DND-41 (cell line): ENCODE results near the gene PHACTR3.

Source experiments
- ATAC-seq: fragments of 200-7000 bp; cut with Tn5 transposase; 3 replicates; pipeline ENCODE4 v1.9.1; 2021; ENCODE audit warnings: low read depth; ENCODE audit not compliant: insufficient read depth
- DNase-seq: peaks from one replicate; pipeline ENCODE4 v3.0.0-alpha.2; 2020
- H2AFZ ChIP-seq: 2 replicates; pipeline ENCODE4 v1.6.0; 2012; ENCODE audit warnings: low read depth, low read length
- H3K27ac ChIP-seq: 2 replicates; pipeline ENCODE4 v1.5.1; 2012; ENCODE audit warnings: low read length, inconsistent platforms
- H3K27me3 ChIP-seq: fragments of 200-600 bp; sonication (generic); 2 replicates; pipeline ENCODE4 v1.6.0; 2012; ENCODE audit warnings: low read length, mild to moderate bottlenecking, inconsistent platforms; ENCODE audit not compliant: insufficient read depth, poor library complexity
- H3K36me3 ChIP-seq: 2 replicates; pipeline ENCODE4 v1.5.1; 2012; ENCODE audit warnings: low read length, inconsistent platforms; ENCODE audit not compliant: insufficient read depth
- H3K4me1 ChIP-seq: 2 replicates; pipeline ENCODE4 v1.5.1; 2012; ENCODE audit warnings: mild to moderate bottlenecking, low read length; ENCODE audit not compliant: insufficient read depth
- H3K4me2 ChIP-seq: 2 replicates; pipeline ENCODE4 v1.6.0; 2012; ENCODE audit warnings: mild to moderate bottlenecking, moderate library complexity, low read length, inconsistent platforms; ENCODE audit not compliant: insufficient read depth
- H3K4me3 ChIP-seq, 2 experiments: fragments of 200-600 bp in 1 of 2; shearing (Covaris generic) in 1 of 2; 2 replicates each; pipeline ENCODE4 v1.5.1; 2012 to 2016; ENCODE audit warnings: inconsistent platforms in 2 of 2, low read length in 2 of 2, mild to moderate bottlenecking in 2 of 2, low read depth in 1 of 2, moderate library complexity in 1 of 2
- H3K79me2 ChIP-seq: 2 replicates; pipeline ENCODE4 v1.6.0; 2012; ENCODE audit warnings: low read length, inconsistent platforms; ENCODE audit not compliant: insufficient read depth
- H3K9ac ChIP-seq: 2 replicates; pipeline ENCODE4 v1.6.0; 2012; ENCODE audit warnings: low read depth, mild to moderate bottlenecking, inconsistent platforms, low read length, moderate library complexity
- H3K9me3 ChIP-seq: 2 replicates; pipeline ENCODE4 v1.5.1; 2012; ENCODE audit warnings: low read length, moderate library complexity, mild to moderate bottlenecking, inconsistent platforms; ENCODE audit not compliant: insufficient read depth, severe bottlenecking
- H4K20me1 ChIP-seq: 2 replicates; pipeline ENCODE4 v1.6.0; 2012; ENCODE audit warnings: low read length; ENCODE audit not compliant: insufficient read depth
- EZH2 ChIP-seq: IDR thresholded peaks from 3 replicates; pipeline ENCODE4 v1.6.1; 2012; ENCODE audit warnings: borderline replicate concordance, low read depth, mild to moderate bottlenecking, moderate library complexity, low read length, inconsistent platforms; ENCODE audit not compliant: severe bottlenecking
- TF ChIP-seq, protein P1 (sequence below): IDR thresholded peaks from 2 replicates; pipeline ENCODE4 v1.5.1; 2012; ENCODE audit warnings: borderline replicate concordance, low read length, moderate library complexity, mild to moderate bottlenecking; ENCODE audit not compliant: poor library complexity, severe bottlenecking; ENCODE audit errors: extremely low read depth

PHACTR3 gene

DNA sequence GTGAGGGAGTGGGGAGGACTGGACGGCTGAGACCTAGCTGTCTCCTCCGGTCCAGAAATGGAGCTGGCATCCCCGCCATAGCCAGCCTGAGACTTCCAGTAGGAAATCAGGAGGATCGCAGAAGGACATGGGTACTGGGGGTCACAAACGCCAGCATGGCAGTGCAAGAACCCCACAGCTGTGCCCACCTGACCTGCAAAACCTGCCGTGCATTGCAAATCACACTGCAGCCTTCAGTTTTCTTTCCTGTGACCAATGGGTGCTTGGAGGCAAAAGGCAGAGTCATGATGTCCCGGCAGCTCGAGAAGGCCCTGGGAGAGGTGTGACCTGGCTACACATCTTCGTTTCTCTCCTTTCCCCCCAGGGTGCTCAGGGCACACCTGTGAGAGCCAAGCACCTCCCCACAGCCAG is 23.3 kb upstream of the PHACTR3 start:
- no peak overlapping the region for H3K9ac ChIP-seq
- H3K9me3 ChIP-seq = no peaks in the 10 kb centered on the region
- H3K36me3 ChIP-seq = no peaks in the 10 kb centered on the region
- H4K20me1 ChIP-seq = peaks cover 7% of the 10 kb centered on the region; the same call in 1 of the 2 replicates
- ATAC-seq = no peak
- no peak for DNase-seq
- no peak overlapping the region for H2AFZ ChIP-seq
- no peaks in the 10 kb centered on the region for H3K4me1 ChIP-seq
- H3K79me2 ChIP-seq = no peaks in the 10 kb centered on the region
- TF ChIP-seq, protein P1, sequence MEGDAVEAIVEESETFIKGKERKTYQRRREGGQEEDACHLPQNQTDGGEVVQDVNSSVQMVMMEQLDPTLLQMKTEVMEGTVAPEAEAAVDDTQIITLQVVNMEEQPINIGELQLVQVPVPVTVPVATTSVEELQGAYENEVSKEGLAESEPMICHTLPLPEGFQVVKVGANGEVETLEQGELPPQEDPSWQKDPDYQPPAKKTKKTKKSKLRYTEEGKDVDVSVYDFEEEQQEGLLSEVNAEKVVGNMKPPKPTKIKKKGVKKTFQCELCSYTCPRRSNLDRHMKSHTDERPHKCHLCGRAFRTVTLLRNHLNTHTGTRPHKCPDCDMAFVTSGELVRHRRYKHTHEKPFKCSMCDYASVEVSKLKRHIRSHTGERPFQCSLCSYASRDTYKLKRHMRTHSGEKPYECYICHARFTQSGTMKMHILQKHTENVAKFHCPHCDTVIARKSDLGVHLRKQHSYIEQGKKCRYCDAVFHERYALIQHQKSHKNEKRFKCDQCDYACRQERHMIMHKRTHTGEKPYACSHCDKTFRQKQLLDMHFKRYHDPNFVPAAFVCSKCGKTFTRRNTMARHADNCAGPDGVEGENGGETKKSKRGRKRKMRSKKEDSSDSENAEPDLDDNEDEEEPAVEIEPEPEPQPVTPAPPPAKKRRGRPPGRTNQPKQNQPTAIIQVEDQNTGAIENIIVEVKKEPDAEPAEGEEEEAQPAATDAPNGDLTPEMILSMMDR = no peak
- no peak for TF ChIP-seq EZH2
- no peak overlapping the region for H3K27ac ChIP-seq
- H3K27me3 ChIP-seq = peaks cover 11% of the 10 kb centered on the region
- H3K4me3 ChIP-seq = no peak overlapping the region
- H3K4me2 ChIP-seq = no peak overlapping the region

DNA sequence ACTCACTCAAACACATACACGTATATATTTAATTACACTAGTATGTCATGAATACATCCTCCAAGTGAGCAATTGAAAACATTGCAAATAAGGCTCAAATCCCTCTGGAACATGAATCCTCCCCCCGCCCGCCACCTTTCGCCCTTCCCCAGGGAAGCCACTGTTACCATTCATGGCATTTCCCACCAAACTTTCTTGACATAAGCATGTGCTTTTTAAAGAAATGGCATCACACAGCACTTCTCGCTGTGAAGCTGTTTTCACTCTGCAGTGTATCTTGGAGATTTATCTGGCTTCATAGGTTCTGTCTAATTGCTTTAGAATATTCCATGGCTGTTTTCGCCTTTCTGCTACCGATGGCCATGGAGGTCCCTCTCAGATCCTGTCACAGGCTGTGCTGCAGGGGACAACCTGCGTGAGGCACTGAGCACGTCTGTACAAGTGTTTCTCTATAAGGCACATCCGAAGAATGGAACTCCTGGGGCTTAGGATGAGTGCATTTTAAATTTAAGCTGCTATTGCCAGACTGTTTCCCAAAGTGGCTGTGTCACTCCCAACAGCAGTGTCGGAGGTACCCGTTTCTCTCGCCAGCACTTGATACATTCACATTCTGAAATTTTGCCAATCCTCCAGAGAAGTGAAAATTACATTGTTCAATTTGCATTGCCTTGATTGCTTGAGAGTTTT is 22.2 kb upstream of the PHACTR3 start:
- Histone ChIP-seq H4K20me1 (peaks cover 9% of the 10 kb centered on the region; the same call in 1 of the 2 replicates), H3K4me2 (no peak overlapping the region), H3K27ac (no peak overlapping the region), H3K36me3 (no peaks in the 10 kb centered on the region), H3K9ac (no peak overlapping the region), H3K4me3 (no peak overlapping the region), H3K9me3 (no peaks in the 10 kb centered on the region), H2AFZ (no peak overlapping the region), H3K27me3 (peaks cover 13% of the 10 kb centered on the region), H3K4me1 (no peaks in the 10 kb centered on the region), H3K79me2 (no peaks in the 10 kb centered on the region)
- TF ChIP-seq, protein P1 = no peak
- TF ChIP-seq EZH2 = no peak
- DNase-seq (no peak), ATAC-seq (no peak)

DNA sequence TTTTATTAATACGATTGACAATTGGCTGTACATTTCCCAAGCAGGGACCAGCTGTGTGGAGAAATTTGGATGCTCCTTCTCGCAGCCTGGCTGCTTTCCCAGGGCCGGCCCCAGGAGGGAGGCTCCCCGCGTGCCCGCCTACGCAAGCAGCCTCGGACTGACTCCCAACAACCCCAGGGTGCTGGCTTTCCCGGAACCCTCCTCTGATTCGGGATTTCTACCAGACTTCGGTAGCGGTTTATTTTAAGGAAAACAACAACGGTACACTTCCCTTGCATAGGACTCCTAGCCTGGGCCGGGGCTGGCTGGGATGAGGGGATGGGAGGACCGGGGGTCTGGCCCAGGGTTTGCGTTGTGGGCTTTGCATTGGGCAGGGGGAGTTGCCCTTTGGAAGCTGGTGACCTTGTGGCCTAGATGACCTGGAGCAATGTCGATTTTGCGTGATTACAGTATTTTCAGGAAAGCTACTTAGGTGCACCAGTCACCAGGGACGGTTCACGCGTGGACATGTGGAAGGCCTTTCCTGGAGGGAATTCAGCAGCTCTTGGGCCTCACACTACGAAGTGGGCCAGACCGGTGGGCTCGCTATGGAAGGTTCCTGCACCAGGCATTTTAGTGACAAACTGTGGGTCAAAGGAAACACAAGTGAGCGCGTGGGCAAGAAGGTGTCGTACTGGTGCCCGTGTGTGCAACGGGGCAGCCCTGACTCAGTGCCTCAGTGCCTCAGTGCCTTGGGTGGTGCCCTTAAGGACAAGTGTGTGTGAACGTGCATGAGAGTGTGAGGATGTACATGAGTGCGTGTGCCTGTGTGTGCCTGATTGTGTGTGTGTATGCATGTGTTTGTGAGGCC is 20.7 kb upstream of the PHACTR3 start:
- no peak overlapping the region for H3K4me2 ChIP-seq
- no peaks in the 10 kb centered on the region for H3K9me3 ChIP-seq
- no peak for DNase-seq
- no peak for ATAC-seq
- no peak overlapping the region for H3K4me3 ChIP-seq
- no peaks in the 10 kb centered on the region for H3K79me2 ChIP-seq
- H3K9ac ChIP-seq = no peak overlapping the region
- H3K36me3 ChIP-seq = no peaks in the 10 kb centered on the region
- TF ChIP-seq, protein P1 = no peak
- TF ChIP-seq EZH2 = no peak
- H2AFZ ChIP-seq = no peak overlapping the region
- peaks cover 13% of the 10 kb centered on the region for H3K27me3 ChIP-seq
- H4K20me1 ChIP-seq = peaks cover 5% of the 10 kb centered on the region; the same call in 1 of the 2 replicates
- no peaks in the 10 kb centered on the region for H3K4me1 ChIP-seq
- H3K27ac ChIP-seq = no peak overlapping the region
